Measurements from ENCODE around the gene NUDT2.

NUDT2 gene

DNA sequence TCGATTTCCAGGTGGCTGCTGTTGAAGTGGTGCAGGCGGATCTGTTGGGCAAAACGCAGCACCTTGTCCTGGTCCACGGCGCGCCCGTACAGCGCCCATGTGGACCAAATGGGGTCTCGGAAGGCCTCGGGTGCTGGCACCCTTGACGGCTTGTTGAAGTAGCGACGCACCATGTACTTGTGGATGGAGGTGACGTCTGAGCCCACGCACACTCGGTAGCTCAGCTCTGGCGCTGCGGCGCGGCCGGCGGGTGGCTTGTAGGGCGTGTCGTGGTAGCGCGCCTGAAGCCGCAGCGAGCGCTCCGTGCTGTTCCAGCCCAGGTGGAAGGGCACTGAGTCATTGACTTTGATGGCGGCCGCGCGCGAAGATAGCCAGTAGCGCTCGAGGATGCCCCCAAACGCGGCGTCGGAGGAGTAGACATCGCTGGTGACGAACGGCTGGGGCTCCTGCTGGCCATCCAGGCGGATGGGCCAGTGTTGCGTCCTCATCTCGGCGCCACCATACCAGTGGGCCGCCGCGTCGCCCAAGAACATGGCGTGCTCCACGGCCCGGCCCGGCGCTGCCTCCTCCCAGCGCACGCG lies 42.6 kb downstream of the NUDT2 start:
- DNase-seq: no peak

- no peak for DNase-seq
These were observed 43.2 kb downstream of the NUDT2 start for GRCh38 chr9:34372467-34373011.

DNA sequence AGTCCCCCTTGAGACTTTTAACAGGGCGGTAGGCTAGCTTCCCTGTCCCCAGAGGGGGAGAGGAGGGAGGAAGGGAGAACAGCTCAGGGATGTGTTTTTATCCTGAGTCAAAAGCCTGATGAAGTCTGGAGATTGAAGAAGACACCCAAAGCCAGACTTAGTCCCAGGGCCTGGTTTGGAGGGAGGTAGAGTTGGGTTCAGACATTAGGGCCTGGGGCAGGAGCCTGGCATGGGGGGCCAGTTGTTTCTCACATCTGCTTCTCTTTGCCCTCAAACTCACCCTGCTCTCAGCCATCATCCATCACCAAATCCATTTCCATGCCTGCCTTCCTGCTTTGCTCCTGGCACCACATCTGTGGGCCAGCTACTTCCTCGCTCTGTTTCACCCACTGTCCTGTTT lies 44.4 kb downstream of the NUDT2 start:
- no peak for DNase-seq

- no peak for DNase-seq
These were observed 45.0 kb downstream of the NUDT2 start for GRCh38 chr9:34374339-34374738.

- DNase-seq: no peak
These were observed 45.7 kb downstream of the NUDT2 start for GRCh38 chr9:34374905-34375552.

- DNase-seq: no peak
These were observed 46.7 kb downstream of the NUDT2 start for GRCh38 chr9:34375901-34376595.

- peak; percentile 93 for DNase-seq
These were observed 47.4 kb downstream of the NUDT2 start, which contains the start of gene MYORG for GRCh38 chr9:34376596-34377403. Gene MYORG, minus strand, starts transcription at chr9:34376898. Its CDS starts 3,955 bp downstream, at chr9:34372943.

DNA sequence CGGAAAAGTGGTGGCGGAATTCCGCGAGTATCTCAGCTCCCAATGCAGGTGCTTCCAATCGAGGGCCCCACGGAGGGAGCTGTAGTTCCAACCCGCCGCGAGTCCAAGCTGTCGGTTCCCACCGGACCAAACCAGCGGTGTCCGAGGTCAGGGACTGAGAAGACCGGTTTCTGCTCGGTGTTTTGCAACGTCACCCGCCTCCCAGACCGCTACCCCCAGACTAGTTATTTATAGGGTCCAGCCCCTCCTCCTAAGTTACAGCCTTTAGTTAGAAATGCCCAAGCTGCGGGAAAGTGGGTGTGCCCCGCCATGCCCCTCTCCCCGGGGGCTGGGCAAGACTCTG lies 48.0 kb downstream of the NUDT2 start:
- DNase-seq: no peak

DNA sequence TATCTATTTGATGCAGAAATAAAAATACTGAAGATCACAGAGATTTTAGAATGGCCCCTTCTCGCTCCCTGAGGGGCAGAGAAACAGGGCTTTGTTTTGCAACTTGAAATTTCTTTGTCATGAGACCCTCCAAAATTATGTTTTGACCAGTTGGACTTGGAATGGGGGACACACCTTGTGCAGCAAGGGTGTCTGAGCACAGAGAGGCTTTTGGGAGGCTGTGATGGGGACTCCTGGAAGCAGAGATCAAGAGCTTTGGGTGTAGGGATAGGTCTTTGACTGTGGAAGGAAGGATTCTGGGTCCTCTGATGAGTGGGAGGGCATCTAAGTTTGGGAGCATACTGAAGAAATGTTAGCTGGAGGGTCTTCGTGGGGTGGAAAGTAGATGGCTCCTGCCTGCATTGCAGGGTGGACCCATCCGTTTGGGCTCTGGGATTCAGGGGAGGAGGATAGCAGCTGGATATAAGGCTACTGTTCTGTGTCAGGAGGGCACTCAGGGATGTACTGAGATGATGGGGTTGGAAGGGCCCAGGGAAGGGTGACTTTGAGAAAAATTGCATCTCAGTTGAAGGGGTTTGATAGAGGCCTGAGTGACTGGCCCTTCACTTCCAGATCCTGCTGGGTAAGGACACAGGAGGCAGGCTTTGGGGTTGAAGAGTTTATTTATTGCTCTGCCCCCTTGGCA lies 49.1 kb downstream of the NUDT2 start:
- no peak for DNase-seq

- peak; percentile 82 for DNase-seq
These were observed 50.1 kb downstream of the NUDT2 start for GRCh38 chr9:34379334-34380033.

DNA sequence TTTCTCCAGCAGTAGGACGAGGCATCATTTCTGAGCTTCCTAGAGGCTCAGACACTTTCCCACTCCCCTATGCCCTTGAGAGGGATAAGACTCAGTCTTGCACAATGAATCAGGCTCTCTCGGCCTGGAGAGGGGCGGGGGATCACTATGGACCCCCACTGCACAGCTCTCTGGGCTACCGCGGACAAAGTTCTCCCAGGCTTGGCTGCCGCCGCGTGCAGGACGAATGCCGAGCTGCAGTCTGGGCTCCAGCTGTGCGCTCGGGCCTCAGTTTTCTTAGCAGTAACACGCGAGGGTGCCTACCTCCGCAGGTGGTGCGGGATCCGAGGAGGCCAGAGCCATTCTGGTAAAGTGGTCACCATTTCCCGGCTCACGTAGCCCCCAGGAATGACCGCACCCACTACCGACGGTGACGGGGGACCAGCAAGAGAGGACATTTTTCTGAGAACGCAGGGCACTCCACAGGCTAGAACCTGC lies 50.7 kb downstream of the NUDT2 start:
- DNase-seq: no peak

GRCh38 chr9:34380511-34381315 lies 51.3 kb downstream of the NUDT2 start:
- peak; percentile 65 for DNase-seq

GRCh38 chr9:34381323-34381722 lies 52.0 kb downstream of the NUDT2 start:
- no peak for DNase-seq

GRCh38 chr9:34382054-34382453 lies 52.7 kb downstream of the NUDT2 start:
- DNase-seq: no peak

DNA sequence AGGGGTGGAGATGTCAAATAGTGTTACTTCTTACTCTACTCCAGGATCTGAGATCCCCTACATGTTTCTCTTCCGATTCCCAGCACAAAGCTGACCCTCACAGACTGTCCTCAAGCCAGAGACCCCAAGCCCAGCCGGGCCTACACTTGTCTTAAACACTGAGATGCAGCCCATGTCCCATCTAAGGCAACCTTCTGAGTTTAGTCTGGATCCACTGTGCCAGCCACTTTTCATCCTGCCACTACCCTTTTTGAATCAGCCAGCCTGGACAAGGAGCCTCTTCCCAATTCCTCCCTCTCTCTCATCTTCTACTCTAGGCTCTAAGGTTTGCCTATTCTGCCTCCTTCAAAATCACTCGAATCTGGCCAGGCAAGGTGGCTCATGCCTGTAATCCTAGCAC lies 53.5 kb downstream of the NUDT2 start:
- DNase-seq: no peak

GRCh38 chr9:34383904-34384303 lies 54.5 kb downstream of the NUDT2 start:
- DNase-seq: no peak

DNA sequence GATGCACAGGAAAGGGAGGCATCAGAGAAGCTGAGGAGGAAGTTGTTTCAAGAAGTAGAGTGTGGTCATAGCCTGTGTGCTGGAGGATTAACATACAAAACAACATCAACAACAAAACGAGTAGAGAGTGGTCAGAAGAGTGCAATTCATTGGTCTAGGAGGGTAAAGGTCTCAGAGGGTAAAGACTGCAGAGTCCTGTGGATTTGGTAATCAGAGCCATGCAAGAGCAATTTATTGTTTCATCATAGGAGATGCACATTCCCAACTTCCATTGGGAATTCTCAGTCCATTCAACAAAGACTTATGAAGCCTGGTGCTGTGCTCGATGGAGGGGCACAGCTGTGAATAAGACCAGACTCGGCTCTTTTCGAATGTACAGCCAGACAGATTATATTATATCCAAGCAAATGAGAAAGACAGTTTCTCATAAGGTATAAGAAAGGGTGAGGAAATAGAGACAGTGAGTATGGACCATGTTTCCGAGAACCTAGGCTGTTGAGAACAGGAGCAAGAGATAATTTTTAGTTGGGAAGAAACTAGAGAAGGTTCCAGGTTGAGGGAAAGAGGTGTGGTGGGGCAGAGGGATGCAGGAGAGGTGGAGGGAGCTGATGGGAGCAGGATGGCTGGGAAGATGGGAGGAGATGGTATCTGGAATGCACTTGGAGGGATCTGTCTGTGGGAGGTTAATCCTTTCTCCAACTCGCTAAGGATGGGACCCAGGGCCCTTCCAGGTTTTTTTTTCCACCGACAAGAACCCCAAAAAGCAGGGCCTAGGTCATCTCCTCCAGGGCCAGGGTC lies 55.2 kb downstream of the NUDT2 start:
- no peak for DNase-seq

DNA sequence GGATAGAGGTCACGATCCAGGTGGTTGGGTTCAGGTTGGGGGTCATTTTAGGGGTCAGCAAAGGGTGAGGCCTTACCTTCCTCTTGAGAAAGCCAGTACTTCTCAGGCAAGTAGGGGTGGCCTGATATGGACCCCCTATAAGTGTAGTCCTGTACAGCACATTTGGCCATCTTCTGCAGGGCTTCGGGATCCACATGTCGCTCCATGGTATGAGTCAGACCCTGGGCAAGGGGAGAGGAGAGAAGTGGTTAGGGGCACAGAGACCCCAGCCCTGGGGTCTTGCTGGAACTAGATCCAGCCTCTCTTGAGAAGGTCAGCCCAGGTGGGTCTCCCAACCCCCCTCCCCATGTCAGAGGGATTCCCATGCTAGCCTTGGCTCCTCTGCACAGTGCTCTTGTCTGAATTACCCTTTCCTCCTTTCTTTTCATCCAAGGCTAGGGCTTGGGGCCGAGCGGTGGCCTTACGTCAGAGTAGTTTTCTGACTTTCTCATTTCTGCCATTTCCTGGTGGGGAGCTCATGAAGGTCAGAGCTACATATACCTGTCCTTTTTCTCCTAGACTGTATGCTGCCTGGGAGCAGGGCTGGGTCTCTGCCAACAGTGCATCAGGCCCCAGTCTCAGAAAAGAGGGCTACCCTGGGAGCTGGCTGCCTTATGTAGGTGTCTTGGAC lies 56.3 kb downstream of the NUDT2 start:
- no peak for DNase-seq

DNA sequence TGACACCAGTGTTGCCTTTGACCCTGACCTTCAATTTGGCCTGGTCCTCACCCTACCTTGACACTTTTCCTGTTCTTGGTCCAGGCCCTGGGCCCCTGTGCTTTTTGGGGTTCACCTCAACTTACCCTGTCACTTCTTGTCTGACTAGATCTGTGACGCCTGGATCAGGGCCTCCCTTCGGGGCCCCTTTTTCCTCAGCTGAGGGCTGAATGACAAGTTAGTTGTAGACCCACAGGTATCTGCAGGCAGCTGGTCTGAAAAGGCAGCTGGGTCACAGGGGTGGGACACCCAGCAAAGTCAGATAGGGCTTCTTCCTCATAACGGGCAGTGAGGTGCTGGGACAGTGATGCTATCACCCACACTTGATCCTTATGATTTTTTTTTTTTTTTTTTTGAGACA lies 57.3 kb downstream of the NUDT2 start:
- no peak for DNase-seq

DNA sequence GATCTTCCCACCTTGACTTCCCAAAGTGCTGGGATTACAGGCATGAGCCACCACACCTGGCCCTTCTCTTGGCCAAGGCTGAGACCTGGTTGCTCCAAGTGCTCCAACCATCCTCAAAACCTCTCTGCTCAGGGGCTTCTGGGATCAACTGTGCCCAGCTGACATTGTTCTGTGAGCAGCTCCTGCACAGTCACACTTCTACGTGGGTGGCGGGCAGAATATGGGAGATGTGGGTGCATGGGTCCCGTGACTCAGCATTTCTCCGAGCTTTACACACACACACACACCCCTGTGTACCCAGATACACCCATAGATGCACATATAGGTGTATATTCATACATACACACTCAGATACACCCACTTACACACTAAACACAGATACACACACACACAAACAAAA lies 57.9 kb downstream of the NUDT2 start:
- no peak for DNase-seq

All from activated CD4-positive, alpha-beta T cell treated with anti-CD3 and anti-CD28 coated beads for 1 hour (primary cell).